GM21737 (cell line): ENCODE data around the gene COQ6.
"Not testable (repeated sequence)": the region's sequence is repeated elsewhere in the genome, so short reads cannot be mapped to it uniquely, and the experiment has no call there.

ENCODE experiments used
- ATAC-seq: cut with Tn5 transposase; IDR thresholded peaks from one replicate; pipeline ENCODE4 v1.9.1; 2021; ENCODE audit warnings: mild to moderate bottlenecking, moderate library complexity; ENCODE audit not compliant: unreplicated experiment

Gene COQ6

GRCh38 chr14:73949752-73950734 is at the start of gene COQ6, which contains the start of gene FAM161B:
TSS of gene COQ6 (plus strand) at chr14:73950302. CDS start at chr14:73950333, 31 bp downstream.
TSS of gene FAM161B (minus strand) at chr14:73950094. CDS start at chr14:73950026, 68 bp downstream.
- ATAC-seq, result peak; percentile 94

GRCh38 chr14:73903028-73903427 is 47.1 kb upstream of the COQ6 start:
- ATAC-seq, result no peak

- no peak for ATAC-seq
Observed at GRCh38 chr14:73909681-73910080, 40.4 kb upstream of the COQ6 start.

GRCh38 chr14:73913256-73913655 is 36.8 kb upstream of the COQ6 start:
- ATAC-seq, result no peak

DNA sequence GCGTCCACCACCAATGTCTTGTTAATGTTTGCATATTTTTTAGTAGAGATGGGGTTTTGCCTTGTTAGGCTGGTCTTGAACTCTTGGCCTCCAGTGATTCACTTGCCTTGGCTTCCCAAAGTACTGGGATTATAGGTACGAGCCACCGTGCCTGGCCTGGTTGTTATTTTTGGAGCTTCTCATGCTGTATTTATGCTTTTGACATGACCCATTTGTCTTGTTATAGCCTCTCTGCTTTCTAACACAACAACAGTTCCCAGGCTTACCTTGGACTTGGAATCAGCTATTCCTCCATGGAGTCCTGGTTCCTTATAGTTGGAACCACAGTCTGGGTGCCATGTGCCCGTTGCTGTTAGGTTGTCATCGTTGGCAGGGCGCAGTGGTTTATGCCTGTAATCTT is 33.8 kb upstream of the COQ6 start:
- no peak for ATAC-seq

DNA sequence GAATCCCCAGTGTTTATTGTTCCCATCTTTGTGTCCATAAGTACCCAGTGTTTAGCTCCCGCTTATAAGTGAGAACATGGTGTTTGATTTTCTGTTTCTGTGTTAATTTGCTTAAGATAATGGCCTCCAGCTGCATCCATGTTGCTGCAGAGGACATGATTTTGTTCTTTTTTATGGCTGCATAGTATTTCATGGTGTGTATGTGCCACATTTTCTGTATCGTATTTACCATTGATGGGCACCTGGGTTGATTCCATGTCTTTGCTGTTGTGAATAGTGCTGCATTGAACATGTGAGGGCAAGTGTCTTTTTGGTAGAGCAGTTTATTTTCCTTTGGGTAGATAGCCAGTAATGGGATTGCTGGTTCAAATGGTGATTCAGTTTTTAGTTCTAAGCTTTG is 30.6 kb upstream of the COQ6 start:
- not testable (repeated sequence) for ATAC-seq

GRCh38 chr14:73924337-73924736 is 25.8 kb upstream of the COQ6 start:
- ATAC-seq, result no peak

GRCh38 chr14:73935666-73936065 is 14.4 kb upstream of the COQ6 start:
- ATAC-seq, result no peak

DNA sequence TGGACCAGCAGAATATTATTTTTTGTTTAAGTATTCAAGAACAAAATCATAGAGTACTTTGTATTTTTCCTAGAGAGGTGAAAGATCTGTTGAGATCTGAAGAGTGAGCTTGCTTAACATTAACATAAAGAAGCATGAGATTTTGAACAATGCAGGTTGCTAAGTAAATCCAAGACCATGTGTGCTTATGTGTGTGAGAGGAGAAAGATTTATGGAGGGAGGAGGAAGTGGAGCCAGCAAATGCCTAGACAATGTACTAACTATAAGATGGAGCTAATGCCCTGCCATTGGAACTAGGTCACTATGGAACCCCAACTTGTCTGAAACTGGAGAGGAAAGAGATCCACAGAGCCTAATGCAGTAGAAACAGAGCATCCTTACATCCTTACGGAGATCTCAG is 13.6 kb upstream of the COQ6 start:
- ATAC-seq, result no peak

- ATAC-seq, result no peak
Observed at GRCh38 chr14:73937012-73937411, 13.1 kb upstream of the COQ6 start.

DNA sequence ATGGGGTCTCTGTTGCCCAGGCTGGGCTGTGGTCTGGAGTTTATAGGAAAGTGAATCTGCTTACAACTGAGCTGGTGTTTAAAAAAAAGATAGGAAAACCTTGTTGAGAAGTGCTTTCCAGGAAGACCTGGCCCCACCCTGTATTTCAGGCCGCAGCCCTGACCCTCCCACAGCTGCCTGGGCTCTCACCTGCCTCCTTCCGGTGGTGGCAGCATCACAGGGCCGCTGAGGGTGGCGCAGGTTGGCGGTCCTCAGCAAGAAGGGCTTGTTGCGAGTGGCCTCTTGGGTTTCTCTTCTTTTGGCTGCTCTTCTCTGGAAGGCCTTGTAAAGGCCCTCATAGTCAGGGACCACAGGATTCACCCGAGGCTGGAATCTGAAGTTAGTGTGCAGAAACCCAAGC is 7.9 kb upstream of the COQ6 start:
- no peak for ATAC-seq

- no peak for ATAC-seq
Observed at GRCh38 chr14:73943083-73943482, 7.0 kb upstream of the COQ6 start.

GRCh38 chr14:73944432-73945158 is 5.5 kb upstream of the COQ6 start:
- ATAC-seq, result no peak

- ATAC-seq, result no peak
Observed at GRCh38 chr14:73945159-73945670, 4.9 kb upstream of the COQ6 start.

GRCh38 chr14:73953731-73954130 is 3.6 kb downstream of the COQ6 start:
- no peak for ATAC-seq

DNA sequence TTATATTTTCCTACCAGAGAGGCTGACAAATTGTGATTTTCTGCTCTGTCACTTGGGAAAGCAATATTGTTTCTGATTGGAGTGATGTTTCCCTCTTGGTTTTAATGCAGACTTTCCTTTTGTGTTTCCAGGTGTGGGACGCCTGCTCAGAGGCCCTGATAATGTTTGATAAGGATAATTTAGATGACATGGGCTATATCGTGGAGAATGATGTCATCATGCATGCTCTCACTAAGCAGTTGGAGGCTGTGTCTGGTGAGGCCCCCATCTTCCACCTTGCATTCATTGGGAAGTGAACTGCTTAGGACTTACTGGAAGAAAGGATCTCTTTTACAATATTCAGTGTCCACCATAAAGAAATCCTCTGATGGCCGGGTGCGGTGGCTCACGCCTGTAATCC is 5.6 kb downstream of the COQ6 start:
- no peak for ATAC-seq

DNA sequence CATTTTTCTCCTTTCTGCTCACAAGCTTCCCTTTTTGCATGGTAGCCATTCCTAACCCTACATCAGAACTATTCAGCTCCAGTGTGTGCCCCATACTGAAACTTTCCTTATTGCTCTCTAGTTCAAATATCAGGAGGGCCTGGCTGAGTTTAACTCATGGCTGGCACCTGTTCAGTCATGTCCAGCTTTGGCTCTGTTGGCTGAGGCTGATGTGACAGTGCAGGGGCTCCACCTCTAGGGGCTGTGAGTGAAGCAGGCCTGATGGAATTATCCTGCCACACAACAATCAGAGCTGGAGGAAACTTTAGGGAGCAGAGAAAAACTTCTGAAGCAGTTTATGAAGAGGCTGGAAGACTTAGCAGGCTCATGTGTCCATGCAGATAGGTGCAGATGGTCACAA is 8.5 kb downstream of the COQ6 start:
- ATAC-seq, result no peak

DNA sequence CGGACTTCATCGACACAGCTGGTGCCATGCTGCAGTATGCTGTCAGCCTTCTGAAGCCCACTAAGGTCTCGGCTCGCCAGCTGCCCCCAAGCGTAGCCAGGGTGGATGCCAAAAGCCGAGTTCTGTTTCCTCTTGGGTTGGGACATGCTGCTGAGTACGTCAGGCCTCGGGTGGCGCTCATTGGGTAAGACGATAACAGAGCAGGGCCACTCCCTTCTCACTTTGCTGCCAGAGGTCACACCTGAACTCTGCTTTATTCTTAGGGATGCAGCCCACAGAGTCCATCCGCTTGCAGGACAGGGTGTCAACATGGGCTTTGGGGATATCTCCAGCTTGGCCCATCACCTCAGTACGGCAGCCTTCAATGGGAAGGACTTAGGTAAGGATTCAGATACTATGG is 11.1 kb downstream of the COQ6 start:
- no peak for ATAC-seq

DNA sequence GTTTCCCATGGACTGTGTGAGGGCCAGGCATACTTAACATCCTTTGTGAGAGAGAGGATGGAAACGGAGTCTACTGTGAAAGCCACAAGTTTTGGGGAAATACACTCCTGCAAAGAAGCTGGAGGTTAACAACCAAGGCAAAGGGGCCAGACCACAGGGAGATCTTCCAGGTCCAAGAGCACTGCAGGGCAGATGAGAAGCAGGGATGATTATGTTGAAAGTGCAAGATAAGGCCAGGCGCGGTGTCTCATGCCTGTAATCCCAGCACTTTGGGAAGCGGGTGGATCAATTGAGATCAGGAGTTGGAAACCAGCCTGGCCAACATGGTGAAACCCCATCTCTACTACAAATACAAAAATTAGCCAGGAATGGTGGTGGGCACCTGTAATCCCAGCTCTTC is 15.1 kb downstream of the COQ6 start:
- no peak for ATAC-seq

- no peak for ATAC-seq
Observed at GRCh38 chr14:73968885-73969284, 18.8 kb downstream of the COQ6 start.

- no peak for ATAC-seq
Observed at GRCh38 chr14:73973497-73973896, 23.4 kb downstream of the COQ6 start.

DNA sequence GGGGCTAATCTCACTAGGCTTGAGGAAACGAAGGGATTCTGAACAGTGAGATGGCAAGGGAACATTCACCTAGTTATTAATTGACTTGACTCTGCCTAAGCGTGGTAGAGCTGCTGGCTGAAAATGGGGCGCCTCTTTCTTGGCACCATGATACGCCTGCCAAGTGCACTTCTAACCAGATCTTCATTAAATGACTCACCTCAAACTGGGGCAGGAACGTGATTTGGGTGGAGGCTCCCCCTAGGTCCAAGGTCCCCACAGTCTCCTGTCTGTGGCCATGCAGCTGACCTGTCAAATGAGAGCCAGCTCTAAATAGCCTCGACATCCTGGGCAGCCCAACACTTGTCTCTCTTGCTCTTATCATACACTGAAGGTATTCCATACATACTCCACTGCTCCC is 26.0 kb downstream of the COQ6 start:
- ATAC-seq, result no peak
